H1 (cell line): ENCODE measurements around the gene CISD2. TPM values are rescaled to one million over a fixed set of nuclear protein-coding genes. Genes with fewer than 3 reads are reported as not detected.

Experiments
- BRCA1 ChIP-seq: IDR thresholded peaks from 2 replicates; pipeline ENCODE4 v1.6.1; 2012; ENCODE audit warnings: low read depth, low read length, improper control_type of control experiment
- CEBPB ChIP-seq: IDR thresholded peaks from 2 replicates; pipeline ENCODE4 v1.6.1; 2012; ENCODE audit warnings: low read depth, low read length
- CHD2 ChIP-seq: IDR thresholded peaks from 2 replicates; pipeline ENCODE4 v1.6.1; 2012; ENCODE audit warnings: low read length, improper control_type of control experiment
- CREB1 ChIP-seq: IDR thresholded peaks from 2 replicates; pipeline ENCODE4 v1.6.1; 2012; ENCODE audit warnings: inconsistent platforms
- EGR1 ChIP-seq: IDR thresholded peaks from 2 replicates; pipeline ENCODE4 v1.6.1; 2011; ENCODE audit warnings: low read depth, low read length, borderline replicate concordance
- FOSL1 ChIP-seq: IDR thresholded peaks from 2 replicates; pipeline ENCODE4 v1.6.1; 2011; ENCODE audit warnings: mild to moderate bottlenecking, low read depth, low read length, moderate library complexity; ENCODE audit not compliant: insufficient read depth
- HDAC2 ChIP-seq, 2 experiments: fragments of 300-600 bp in 1 of 2; sonication (generic) in 1 of 2; IDR thresholded peaks; 2 replicates each; pipeline ENCODE4 v1.6.1; 2011 to 2012; ENCODE audit warnings: low read depth in 2 of 2, low read length in 2 of 2, mild to moderate bottlenecking in 2 of 2, moderate library complexity in 2 of 2, borderline replicate concordance in 1 of 2, inconsistent platforms in 1 of 2
- JUND ChIP-seq: IDR thresholded peaks from 2 replicates; pipeline ENCODE4 v1.6.1; 2011; ENCODE audit warnings: mild to moderate bottlenecking, improper control_type of control experiment, low read length
- KDM1A ChIP-seq: fragments of 200-600, 300-600 bp; sonication (generic); IDR thresholded peaks from 2 replicates; pipeline ENCODE4 v1.7.1; 2016; ENCODE audit warnings: mild to moderate bottlenecking, low read length, borderline replicate concordance
- NRF1 ChIP-seq: IDR thresholded peaks from 2 replicates; pipeline ENCODE4 v1.6.1; 2011; ENCODE audit warnings: mild to moderate bottlenecking, low read depth, low read length, improper control_type of control experiment
- PHF8 ChIP-seq: fragments of 200-600 bp; sonication (generic); conservative IDR thresholded peaks from 2 replicates; pipeline ENCODE4 v1.7.1; 2012; ENCODE audit warnings: low read depth, mild to moderate bottlenecking, inconsistent platforms, low read length, moderate library complexity
- POLR2AphosphoS5 ChIP-seq: IDR thresholded peaks from 2 replicates; pipeline ENCODE4 v1.6.1; 2011; ENCODE audit warnings: low read depth, low read length
- RFX5 ChIP-seq: IDR thresholded peaks from 2 replicates; pipeline ENCODE4 v1.6.1; 2011; ENCODE audit warnings: low read depth, low read length, improper control_type of control experiment, borderline replicate concordance
- RXRA ChIP-seq: IDR thresholded peaks from 2 replicates; pipeline ENCODE4 v1.6.1; 2011; ENCODE audit warnings: low read depth, mild to moderate bottlenecking, low read length, moderate library complexity; ENCODE audit not compliant: insufficient read depth
- SP1 ChIP-seq: IDR thresholded peaks from 2 replicates; pipeline ENCODE4 v1.6.1; 2011; ENCODE audit warnings: low read depth, low read length
- SRF ChIP-seq: IDR thresholded peaks from 2 replicates; pipeline ENCODE4 v1.6.1; 2011; ENCODE audit warnings: mild to moderate bottlenecking, low read depth, low read length, moderate library complexity
- TAF7 ChIP-seq: optimal IDR thresholded peaks from 2 replicates; pipeline ENCODE3; 2011; ENCODE audit warnings: low read depth, mild to moderate bottlenecking, inconsistent platforms, low read length, moderate library complexity, borderline replicate concordance
- polyA plus RNA-seq, 7 experiments: library from polyadenylated mRNA; depleted of rRNA in 3 of 7; stranded (reverse) in 5 of 7; unstranded in 2 of 7; fragments of >200 nt in 5 of 7; fragments of 200-250 nt in 2 of 7; gene quantifications; 1 replicate in 5 of 7; 2 replicates in 1 of 7; 4 replicates in 1 of 7; pipeline versions ENCODE4 v1.2.1 to v1.2.3, GENCODE V29; 2011 to 2013; ENCODE audit warnings: missing spikeins in 2 of 7, mixed read lengths in 2 of 7
- total RNA-seq: library from RNA; stranded (reverse); fragmentation: NEBNext Ultra II Directional; extraction: Animal tissue kit (Norgen Biotek cat#: 25700); gene quantifications from 2 replicates; pipeline ENCODE4 v1.2.1, GENCODE V29; 2021

The CISD2 gene
- total and polyA plus RNA-seq, 2 of the 8 experiments (the other 6 are each of a cell fraction or from before 2014, with no cell fraction given) = 23.7 to 48.3 TPM

GRCh38 chr4:102826890-102827673, 41.7 kb upstream of the CISD2 start, which contains the start of gene UBE2D3 (continued):
- TF ChIP-seq RFX5 = no peak
- TF ChIP-seq CHD2 = peak; percentile 85
- TF ChIP-seq NRF1 = no peak; the same call in 1 of the 2 replicates
- TF ChIP-seq JUND = peak; percentile 23; the same call in 1 of the 2 replicates
- peak; percentile 97 for TF ChIP-seq PHF8
- peak; percentile 35; the same call in 1 of the 2 replicates for TF ChIP-seq EGR1
- no peak for TF ChIP-seq CEBPB
- peak; percentile 81 for TF ChIP-seq TAF7
- peak; percentile 76 for TF ChIP-seq CREB1
- TF ChIP-seq KDM1A = peak; percentile 52; the same call in 1 of the 2 replicates
- 0 out of 2 replicates have a peak, but pooled peaks have one; percentile 26 for TF ChIP-seq SP1
- TF ChIP-seq POLR2AphosphoS5 = peak; percentile 90
- TF ChIP-seq HDAC2 (IDR thresholded peaks at IDR 0.05; ENCODE audit: borderline replicate concordance in 1 of 2, low read depth in 2 of 2, low read length in 2 of 2) = peak in 1 of 2 experiments; percentile 57; a peak in 1 of 4 replicates
- no peak for TF ChIP-seq BRCA1
- TF ChIP-seq FOSL1 = no peak
- no peak for TF ChIP-seq RXRA
- no peak for TF ChIP-seq SRF
- TF ChIP-seq, all 59 proteins: peak for 28
